SK-N-SH (cell line): ENCODE data around the gene SDS. TPM values are rescaled to one million over a fixed set of nuclear protein-coding genes. Genes with fewer than 3 reads are reported as not detected.

Experiments used
- CTCF ChIA-PET: fragments of 300-600, 350-600 bp; formaldehyde crosslinking; extraction: SDS; loops from one replicate; lab custom pipeline; 2021; lab: Yijun Ruan, JAX
- POLR2A ChIA-PET: fragments of 350-600 bp; sonication (Branson Sonifier 250); formaldehyde crosslinking; extraction: SDS; loops from one replicate; lab custom pipeline; 2020; ENCODE audit warnings: antibody characterized with exemption, inconsistent platforms; lab: Yijun Ruan, JAX
- DNase-seq: peaks from one replicate; pipeline ENCODE4 v3.0.0; 2012
- H2AFZ ChIP-seq: fragments of 200-600 bp; sonication (generic); 2 replicates; pipeline ENCODE4 v1.8.1; 2016; ENCODE audit warnings: antibody characterized with exemption, mild to moderate bottlenecking, low read depth
- H3F3A ChIP-seq: fragments of 200-600 bp; sonication (generic); replicated peaks from 2 replicates; pipeline ENCODE3; 2016; ENCODE audit warnings: antibody characterized with exemption, mild to moderate bottlenecking; ENCODE audit not compliant: insufficient read depth
- H3K27ac ChIP-seq, 2 experiments: fragments of 200-500 bp in 1 of 2; fragments of 200-600 bp in 1 of 2; sonication (Bioruptor generic) in 1 of 2; sonication (generic), shearing (Covaris generic) in 1 of 2; 2 replicates each; pipeline versions ENCODE4 v1.5.1 to v1.6.1; 2014 to 2016; ENCODE audit warnings: low read depth in 2 of 2, inconsistent platforms in 1 of 2, low read length in 1 of 2, mild to moderate bottlenecking in 1 of 2, mixed read lengths in 1 of 2
- H3K27me3 ChIP-seq: fragments of 200-600 bp; sonication (generic), shearing (Covaris generic); 2 replicates; pipeline ENCODE4 v1.6.1; 2016; ENCODE audit warnings: mixed run types; ENCODE audit not compliant: insufficient read depth
- H3K36me3 ChIP-seq, 2 experiments: fragments of 200-500 bp in 1 of 2; fragments of 200-600 bp in 1 of 2; sonication (Bioruptor generic) in 1 of 2; sonication (generic) in 1 of 2; replicated peaks in 1 of 2; 2 replicates each; pipeline versions ENCODE3 to v1.5.1; 2014 to 2016; ENCODE audit warnings: low read length in 1 of 2, mild to moderate bottlenecking in 1 of 2; ENCODE audit not compliant: insufficient read depth in 2 of 2, control insufficient read depth in 1 of 2
- H3K4me1 ChIP-seq, 2 experiments: fragments of 200-500 bp in 1 of 2; fragments of 200-600 bp in 1 of 2; sonication (Bioruptor generic) in 1 of 2; sonication (generic), shearing (Covaris generic) in 1 of 2; 2 replicates each; pipeline versions ENCODE4 v1.5.1 to v1.6.1; 2014 to 2016; ENCODE audit warnings: low read depth in 1 of 2, low read length in 1 of 2, mixed run types in 1 of 2; ENCODE audit not compliant: insufficient read depth in 2 of 2, control insufficient read depth in 1 of 2
- H3K4me2 ChIP-seq: fragments of 200-600 bp; sonication (generic), shearing (Covaris generic); 2 replicates; pipeline ENCODE4 v1.6.1; 2017; ENCODE audit warnings: mixed run types
- H3K4me3 ChIP-seq, 2 experiments: fragments of 200-500 bp in 1 of 2; fragments of 200-600 bp in 1 of 2; sonication (Bioruptor generic) in 1 of 2; sonication (generic), shearing (Covaris generic) in 1 of 2; 2 replicates each; pipeline versions ENCODE4 v1.5.1 to v1.8.1; 2014 to 2016; ENCODE audit warnings: low read depth in 2 of 2, inconsistent platforms in 1 of 2, low read length in 1 of 2, mild to moderate bottlenecking in 1 of 2, mixed read lengths in 1 of 2, moderate library complexity in 1 of 2
- H3K79me2 ChIP-seq: fragments of 200-600 bp; sonication (generic); 2 replicates; pipeline ENCODE4 v1.8.1; 2017; ENCODE audit warnings: mild to moderate bottlenecking; ENCODE audit not compliant: insufficient read depth
- H3K9ac ChIP-seq: fragments of 200-600 bp; sonication (generic); 2 replicates; pipeline ENCODE4 v1.6.1; 2017; ENCODE audit warnings: mixed run types
- H3K9me2 ChIP-seq: fragments of 200-600 bp; sonication (generic); 2 replicates; pipeline ENCODE4 v1.6.1; 2017; ENCODE audit warnings: mixed run types
- H3K9me3 ChIP-seq: fragments of 200-600 bp; sonication (generic); 2 replicates; pipeline ENCODE4 v1.6.1; 2017; ENCODE audit warnings: mixed run types, mild to moderate bottlenecking, moderate library complexity
- H4K20me1 ChIP-seq: fragments of 200-600 bp; sonication (generic); 2 replicates; pipeline ENCODE4 v1.6.1; 2017; ENCODE audit warnings: mild to moderate bottlenecking, mixed run types; ENCODE audit not compliant: insufficient read depth
- EP300 ChIP-seq, 2 experiments: IDR thresholded peaks; 2 replicates each; pipeline versions ENCODE4 v1.4.0 to v1.6.1; 2012; ENCODE audit warnings: borderline replicate concordance in 1 of 2, low read depth in 1 of 2, low read length in 1 of 2
- FOXM1 ChIP-seq: IDR thresholded peaks from 2 replicates; pipeline ENCODE4 v1.4.0; 2012; ENCODE audit warnings: low read depth, mild to moderate bottlenecking
- GABPA ChIP-seq: IDR thresholded peaks from 2 replicates; pipeline ENCODE4 v1.4.0; 2012; ENCODE audit warnings: low read depth, mild to moderate bottlenecking
- GATA2 ChIP-seq: sonication (generic); formaldehyde crosslinking; IDR thresholded peaks from 2 replicates; pipeline ENCODE4 v1.5.0; 2020; ENCODE audit warnings: mild to moderate bottlenecking, missing genetic modification reagents
- RAD21 ChIP-seq: IDR thresholded peaks from 2 replicates; pipeline ENCODE4 v1.6.1; 2012; ENCODE audit warnings: mild to moderate bottlenecking, low read length
- REST ChIP-seq: IDR thresholded peaks from 2 replicates; pipeline ENCODE4 v1.6.1; 2012; ENCODE audit warnings: mild to moderate bottlenecking, low read depth, low read length, moderate library complexity
- RXRA ChIP-seq: IDR thresholded peaks from 2 replicates; pipeline ENCODE4 v1.4.0; 2012; ENCODE audit warnings: low read depth, mild to moderate bottlenecking, borderline replicate concordance
- SIN3A ChIP-seq: IDR thresholded peaks from 2 replicates; pipeline ENCODE4 v1.6.1; 2012; ENCODE audit warnings: low read depth, mild to moderate bottlenecking, low read length, moderate library complexity, borderline replicate concordance
- SMC3 ChIP-seq: IDR thresholded peaks from 2 replicates; pipeline ENCODE4 v1.6.1; 2012; ENCODE audit warnings: low read depth, low read length, improper control_type of control experiment
- TAF1 ChIP-seq: IDR thresholded peaks from 2 replicates; pipeline ENCODE4 v1.6.1; 2012; ENCODE audit warnings: low read depth, mild to moderate bottlenecking, low read length, moderate library complexity, borderline replicate concordance
- TCF12 ChIP-seq: IDR thresholded peaks from 2 replicates; pipeline ENCODE4 v1.4.0; 2012
- TEAD4 ChIP-seq: IDR thresholded peaks from 2 replicates; pipeline ENCODE4 v1.4.0; 2012; ENCODE audit warnings: mild to moderate bottlenecking, borderline replicate concordance; ENCODE audit not compliant: insufficient read depth
- WGBS: methylation state at CpG from one replicate; pipeline ENCODE4 v1.1.6; 2017; ENCODE audit warnings: low lambda C conversion rate; 5-methylcytosine and 5-hydroxymethylcytosine counted together
- polyA plus RNA-seq, 3 experiments: library from polyadenylated mRNA; depleted of rRNA; stranded (reverse); fragments of >200 nt; gene quantifications; 2 replicates each; pipeline ENCODE4 v1.2.3, GENCODE V29; 2012
- TF ChIP-seq, protein P1 (sequence below): IDR thresholded peaks from 2 replicates; pipeline ENCODE4 v1.4.0; 2012; ENCODE audit warnings: low read depth, borderline replicate concordance

Gene SDS
- polyA plus RNA-seq, 1 of the 3 experiments (the other 2 are of a cell fraction), result 0.08 TPM

GRCh38 chr12:113439301-113439597 lies 35.6 kb upstream of the SDS start:
- H2AFZ ChIP-seq, result no peak overlapping the region

DNA sequence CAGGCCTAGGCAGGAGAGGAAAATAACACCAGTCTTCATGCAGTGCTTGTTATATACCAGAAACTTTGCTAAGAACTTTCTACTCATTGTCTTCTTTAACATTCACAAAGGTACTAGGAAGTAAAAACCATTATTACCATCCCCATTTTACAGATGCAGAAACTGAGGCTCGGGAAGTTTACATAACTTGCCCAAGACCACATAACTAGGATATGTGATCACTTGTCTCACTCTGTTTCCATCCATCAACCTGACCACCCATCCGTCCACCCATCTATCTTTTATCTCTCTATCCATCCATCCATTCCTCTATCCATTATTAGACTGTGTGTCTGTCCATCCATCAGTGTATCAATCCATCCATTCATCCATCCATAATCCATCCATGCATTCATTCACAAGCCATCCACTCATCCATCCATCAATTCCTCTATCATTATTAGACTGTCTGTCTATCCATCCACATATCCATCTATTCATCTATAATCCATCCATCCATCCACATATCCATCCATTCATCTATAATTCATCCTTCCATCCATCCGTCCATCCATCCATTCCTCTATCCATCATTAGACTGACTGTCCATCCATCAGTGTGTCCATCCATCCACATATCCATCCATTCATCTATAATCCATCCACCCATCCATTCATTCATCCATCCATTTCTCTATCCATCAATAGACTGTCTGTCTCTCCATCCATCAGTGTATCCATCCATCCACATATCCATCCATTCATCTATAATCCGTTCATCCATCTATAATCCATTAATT lies 35.0 kb upstream of the SDS start:
- TF ChIP-seq, protein P1, sequence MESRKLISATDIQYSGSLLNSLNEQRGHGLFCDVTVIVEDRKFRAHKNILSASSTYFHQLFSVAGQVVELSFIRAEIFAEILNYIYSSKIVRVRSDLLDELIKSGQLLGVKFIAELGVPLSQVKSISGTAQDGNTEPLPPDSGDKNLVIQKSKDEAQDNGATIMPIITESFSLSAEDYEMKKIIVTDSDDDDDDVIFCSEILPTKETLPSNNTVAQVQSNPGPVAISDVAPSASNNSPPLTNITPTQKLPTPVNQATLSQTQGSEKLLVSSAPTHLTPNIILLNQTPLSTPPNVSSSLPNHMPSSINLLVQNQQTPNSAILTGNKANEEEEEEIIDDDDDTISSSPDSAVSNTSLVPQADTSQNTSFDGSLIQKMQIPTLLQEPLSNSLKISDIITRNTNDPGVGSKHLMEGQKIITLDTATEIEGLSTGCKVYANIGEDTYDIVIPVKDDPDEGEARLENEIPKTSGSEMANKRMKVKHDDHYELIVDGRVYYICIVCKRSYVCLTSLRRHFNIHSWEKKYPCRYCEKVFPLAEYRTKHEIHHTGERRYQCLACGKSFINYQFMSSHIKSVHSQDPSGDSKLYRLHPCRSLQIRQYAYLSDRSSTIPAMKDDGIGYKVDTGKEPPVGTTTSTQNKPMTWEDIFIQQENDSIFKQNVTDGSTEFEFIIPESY, result no peak
- TF ChIP-seq TCF12, result no peak
- TF ChIP-seq RAD21, result no peak
- no peak for TF ChIP-seq SMC3
- no peak for TF ChIP-seq RXRA
- TF ChIP-seq GATA2 (CRISPR knock-in tag), result no peak
- no peak for TF ChIP-seq EP300 (IDR thresholded peaks at IDR 0.05; ENCODE audit: borderline replicate concordance in 1 of 2, low read depth in 1 of 2, low read length in 1 of 2)
- TF ChIP-seq TAF1, result no peak
- TF ChIP-seq SIN3A, result no peak
- no peak for TF ChIP-seq FOXM1
- TF ChIP-seq TEAD4, result no peak
- TF ChIP-seq REST, result no peak
- no peak for TF ChIP-seq GABPA
- H3F3A ChIP-seq, result no peaks in the 10 kb centered on the region
- H3K4me2 ChIP-seq, result no peak overlapping the region
- CTCF ChIA-PET, result no interaction called here
- 44% methylated on average over 4 of the region's 4 CpGs for WGBS
- DNase-seq, result no peak
- no peak overlapping the region for H3K4me3 ChIP-seq
- no peaks in the 10 kb centered on the region for H3K79me2 ChIP-seq
- POLR2A ChIA-PET, result no interaction called here
- H3K9me3 ChIP-seq, result no peaks in the 10 kb centered on the region
- no peaks in the 10 kb centered on the region for H3K36me3 ChIP-seq
- H3K4me1 ChIP-seq, result no peaks in the 10 kb centered on the region
- H3K9me2 ChIP-seq, result no peaks in the 10 kb centered on the region
- H4K20me1 ChIP-seq, result no peaks in the 10 kb centered on the region
- H2AFZ ChIP-seq, result no peak overlapping the region
- no peak overlapping the region for H3K27ac ChIP-seq
- H3K9ac ChIP-seq, result no peak overlapping the region
- H3K27me3 ChIP-seq, result no peaks in the 10 kb centered on the region

More at GRCh38 chr12:113439301-113439597, 35.6 kb upstream of the SDS start:
- TF ChIP-seq TEAD4, result no peak
- no peaks in the 10 kb centered on the region for H3F3A ChIP-seq
- H3K4me2 ChIP-seq, result no peak overlapping the region
- no peaks in the 10 kb centered on the region for H3K36me3 ChIP-seq
- H4K20me1 ChIP-seq, result no peaks in the 10 kb centered on the region
- H3K27ac ChIP-seq, result no peak overlapping the region
- ChIA-PET POLR2A (no interaction called here), CTCF (interaction anchor here (1.0 to 3.4 kb wide), 3 partner anchors 10 to 141 kb away, joined by 3 to 17 read pairs (median 16); no protein-coding TSS in a partner anchor)
- H3K9me3 ChIP-seq, result no peaks in the 10 kb centered on the region
- H3K4me1 ChIP-seq, result no peaks in the 10 kb centered on the region
- DNase-seq, result no peak
- H3K4me3 ChIP-seq, result no peak overlapping the region
- no peak overlapping the region for H3K9ac ChIP-seq
- WGBS, result 25% methylated on average over 4 of the region's 4 CpGs
- H3K27me3 ChIP-seq, result no peaks in the 10 kb centered on the region
- no peaks in the 10 kb centered on the region for H3K79me2 ChIP-seq
- H3K9me2 ChIP-seq, result no peaks in the 10 kb centered on the region
